Gastrocnemius medialis (tissue), 4 donors: ENCODE results near the gene WDFY4.

Experiments
- CTCF ChIP-seq, 5 experiments: fragments of 450-650 bp in 3 of 5; fragments of 200-600 bp in 2 of 5; sonication (generic) in 2 of 5; IDR thresholded peaks in 4 of 5; conservative IDR thresholded peaks in 1 of 5; 1 replicate in 4 of 5; 2 replicates in 1 of 5; pipeline ENCODE4 v1.5.1; 2016 to 2019; ENCODE audit warnings: antibody characterized with exemption in 5 of 5, mild to moderate bottlenecking in 3 of 5, moderate library complexity in 3 of 5
- POLR2A ChIP-seq, 2 donors: fragments of 450-650 bp; IDR thresholded peaks; one replicate each; pipeline ENCODE4 v1.6.1; 2017; ENCODE audit warnings: antibody characterized with exemption in 2 of 2, mild to moderate bottlenecking in 2 of 2, moderate library complexity in 2 of 2

DNA sequence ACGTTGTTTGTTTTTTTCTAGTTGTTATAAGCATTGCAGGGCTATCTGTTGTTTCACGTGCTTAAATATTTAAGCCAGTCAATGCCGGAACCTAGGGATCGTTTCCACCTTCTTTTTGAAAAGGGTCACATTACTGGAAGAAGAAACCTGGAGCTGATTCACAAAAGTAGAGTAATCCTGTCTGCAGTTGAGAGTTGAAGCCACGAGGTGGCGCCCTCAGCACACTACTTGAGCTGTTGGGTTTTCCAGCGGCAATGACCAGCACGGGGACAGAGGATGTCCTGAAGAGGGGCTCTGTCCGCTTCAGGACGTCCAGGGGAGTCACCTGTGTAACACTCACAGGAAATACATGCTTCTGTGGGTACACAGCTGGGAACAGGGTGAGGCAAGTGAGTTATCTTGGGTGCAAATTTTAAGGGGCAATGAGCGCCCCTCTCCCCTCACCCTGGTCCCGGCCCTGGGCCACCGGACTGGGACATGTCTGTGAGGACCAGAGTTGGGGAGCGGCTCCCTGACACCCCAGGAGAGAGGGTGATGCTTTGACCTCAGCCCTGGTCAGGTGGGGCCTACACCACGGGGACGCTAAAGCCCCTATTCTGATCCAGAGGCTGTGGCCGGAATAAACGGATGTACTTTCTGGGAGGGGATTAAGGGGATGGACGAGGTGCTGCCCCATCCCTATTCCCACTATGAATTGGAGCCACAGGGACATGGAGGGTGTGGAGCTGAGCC lies 26.3 kb upstream of the WDFY4 start:
- TF ChIP-seq CTCF (IDR thresholded peaks at IDR 0.05 in 4 of 5, conservative IDR thresholded peaks at IDR 0.05 in 1 of 5) (peak; percentile 52 to 84 (median 74)), POLR2A (IDR thresholded peaks at IDR 0.05) (no peak)
